Mucosa of descending colon (tissue), 3 donors: ENCODE data around the gene ARHGEF9. TPM values are rescaled to one million over a fixed set of nuclear protein-coding genes. Genes with fewer than 3 reads are reported as not detected.
A peak's percentile ranks its signal among the peaks of the same experiment; 100 is the strongest.
"Not testable (repeated sequence)": the region's sequence is repeated elsewhere in the genome, so short reads cannot be mapped to it uniquely, and the experiment has no call there.

Experiments used
- ATAC-seq: fragments of 200-7000 bp; cut with Tn5 transposase; one replicate; pipeline ENCODE4 v1.9.1; 2020; ENCODE audit warnings: mild to moderate bottlenecking, moderate library complexity
- DNase-seq, 3 donors: peaks; one replicate each; pipeline ENCODE4 v3.0.0-alpha.2; 2020
- H3K36me3 ChIP-seq: fragments of 200-600 bp; one replicate; pipeline ENCODE4 v1.8.0; 2021; ENCODE audit warnings: low read depth, mild to moderate bottlenecking
- H3K4me1 ChIP-seq: fragments of 200-600 bp; one replicate; pipeline ENCODE4 v1.8.0; 2021; ENCODE audit warnings: low read depth, mild to moderate bottlenecking
- H3K4me3 ChIP-seq: fragments of 200-600 bp; one replicate; pipeline ENCODE4 v1.8.0; 2021; ENCODE audit warnings: mild to moderate bottlenecking
- H3K9me3 ChIP-seq: fragments of 200-600 bp; one replicate; pipeline ENCODE4 v1.8.0; 2021; ENCODE audit warnings: mild to moderate bottlenecking
- CTCF ChIP-seq: fragments of 200-600 bp; IDR thresholded peaks from one replicate; pipeline ENCODE4 v1.8.0; 2022; ENCODE audit warnings: antibody characterized with exemption, mild to moderate bottlenecking
- intact Hi-C, 2 donors: fragments of 100-400 bp; cut with DNase I in 1 of 2; cut with micrococcal nuclease in 1 of 2; formaldehyde crosslinking; loops; one replicate each; pipeline versions ENCODE4 v1.11.0 to v1.11.1; 2022; cut with DNase I, micrococcal nuclease
- total RNA-seq, 3 donors: library from RNA; stranded (reverse); fragmentation: NEBNext Ultra II Directional in 2 of 3; extraction: Animal tissue kit (Norgen Biotek cat#: 25700) in 2 of 3; gene quantifications; one replicate each; pipeline versions ENCODE4 v1.2.1 to v1.2.4, GENCODE V29; 2021 to 2023
- donor health status: DM: no; HTN: no; CAD: no; lungs with moderate emphysema.
- donor health status: DM: no; HTN: no; CAD: no.
- donor health status: DM: no; HTN: yes; CAD: no.

The ARHGEF9 gene
- total RNA-seq, 3 donors from 2014 or later = 33.7 to 34.6 (median 34.3) TPM

GRCh38 chrX:63661676-63662075 is 123.3 kb downstream of the ARHGEF9 start:
- H3K4me1 ChIP-seq = no peaks in the 10 kb centered on the region
- ATAC-seq (no peak), DNase-seq (no peak)
- H3K9me3 ChIP-seq = no peaks in the 10 kb centered on the region
- H3K36me3 ChIP-seq = no peaks in the 10 kb centered on the region
- TF ChIP-seq CTCF = no peak
- intact Hi-C loops = no loop called here
- H3K4me3 ChIP-seq = no peak overlapping the region

- Histone ChIP-seq H3K36me3 (no peaks in the 10 kb centered on the region), H3K9me3 (no peaks in the 10 kb centered on the region), H3K4me1 (no peaks in the 10 kb centered on the region), H3K4me3 (no peak overlapping the region)
- no peak for TF ChIP-seq CTCF
- intact Hi-C loops = no loop called here
- DNase-seq = no peak
- no peak for ATAC-seq
Measured at GRCh38 chrX:63658920-63659319, 126.1 kb downstream of the ARHGEF9 start.

GRCh38 chrX:63657821-63658220 is 127.2 kb downstream of the ARHGEF9 start:
- no peak overlapping the region for H3K4me3 ChIP-seq
- intact Hi-C loops = no loop called here
- ATAC-seq (no peak), DNase-seq (peak in 1 of 3 donors; percentile 9)
- H3K4me1 ChIP-seq = no peaks in the 10 kb centered on the region
- H3K36me3 ChIP-seq = no peaks in the 10 kb centered on the region
- no peaks in the 10 kb centered on the region for H3K9me3 ChIP-seq
- TF ChIP-seq CTCF = no peak

- Histone ChIP-seq H3K36me3 (no peaks in the 10 kb centered on the region), H3K4me3 (no peak overlapping the region), H3K4me1 (no peaks in the 10 kb centered on the region), H3K9me3 (no peaks in the 10 kb centered on the region)
- TF ChIP-seq CTCF = no peak
- intact Hi-C loops = no loop called here
- no peak for ATAC-seq
- DNase-seq = no peak
Measured at GRCh38 chrX:63656871-63657580, 128.0 kb downstream of the ARHGEF9 start.

- Histone ChIP-seq H3K9me3 (no peaks in the 10 kb centered on the region), H3K36me3 (no peaks in the 10 kb centered on the region), H3K4me3 (no peak overlapping the region), H3K4me1 (no peaks in the 10 kb centered on the region)
- TF ChIP-seq CTCF = no peak
- DNase-seq (no peak), ATAC-seq (no peak)
- intact Hi-C loops = no loop called here
Measured at GRCh38 chrX:63652086-63652765, 132.8 kb downstream of the ARHGEF9 start.

- H3K9me3 ChIP-seq, H3K4me1 ChIP-seq, intact Hi-C loops, DNase-seq, ATAC-seq, H3K4me3 ChIP-seq, H3K36me3 ChIP-seq: not testable (repeated sequence)
Measured at GRCh38 chrX:63645748-63646147, 139.3 kb downstream of the ARHGEF9 start.
